Activated B cell treated with CpG ODN at 0.5 μM for 24 hours (primary cell): Measurements from ENCODE around the gene RXFP4. TPM values are rescaled to one million over a fixed set of nuclear protein-coding genes. Genes with fewer than 3 reads are reported as not detected.

Experiments used
- ATAC-seq: fragments of 200-7000 bp; cut with Tn5 transposase; one replicate; pipeline ENCODE4 v1.10.0; 2021; ENCODE audit warnings: low read depth, mild to moderate bottlenecking, moderate library complexity
- CTCF ChIA-PET: fragments of 350-600 bp; sonication (Branson Sonifier 250); formaldehyde crosslinking; loops from one replicate; lab custom pipeline; 2021; ENCODE audit warnings: antibody characterized with exemption; lab: Charles Lee
- POLR2A ChIA-PET: fragments of 350-600 bp; sonication (Branson Sonifier 250); formaldehyde crosslinking; loops from one replicate; lab custom pipeline; 2021; ENCODE audit warnings: antibody characterized with exemption; lab: Charles Lee
- DNase-seq: peaks from one replicate; pipeline ENCODE4 v3.0.0; 2022
- H3K27ac Mint-ChIP-seq: one replicate; pipeline ENCODE4 v1.8.0; 2020; ENCODE audit warnings: mixed read lengths
- H3K27me3 Mint-ChIP-seq: one replicate; pipeline ENCODE4 v1.8.0; 2021; ENCODE audit warnings: mixed read lengths
- H3K36me3 Mint-ChIP-seq: one replicate; pipeline ENCODE4 v1.8.0; 2021; ENCODE audit warnings: low read depth, mixed read lengths
- H3K4me1 Mint-ChIP-seq: one replicate; pipeline ENCODE4 v1.8.0; 2021; ENCODE audit warnings: mixed read lengths
- H3K4me3 Mint-ChIP-seq: one replicate; pipeline ENCODE4 v1.8.0; 2020; ENCODE audit warnings: mild to moderate bottlenecking, mixed read lengths
- H3K9me3 Mint-ChIP-seq: one replicate; pipeline ENCODE4 v1.8.0; 2020; ENCODE audit warnings: mixed read lengths
- intact Hi-C: fragments of 100-400 bp; cut with micrococcal nuclease; formaldehyde crosslinking; loops from one replicate; pipeline ENCODE4 v1.15.1; 2024
- total RNA-seq: library from RNA; stranded (reverse); gene quantifications from 2 replicates; pipeline ENCODE4 v1.2.3, GENCODE V29; 2022
- TF ChIP-seq, protein P1 (sequence below): fragments of 200-600 bp; IDR thresholded peaks from one replicate; pipeline ENCODE4 v1.8.0; 2022; ENCODE audit warnings: antibody characterized with exemption, mild to moderate bottlenecking

The RXFP4 gene
- total RNA-seq, 1 donor from 2014 or later, result not detected

DNA sequence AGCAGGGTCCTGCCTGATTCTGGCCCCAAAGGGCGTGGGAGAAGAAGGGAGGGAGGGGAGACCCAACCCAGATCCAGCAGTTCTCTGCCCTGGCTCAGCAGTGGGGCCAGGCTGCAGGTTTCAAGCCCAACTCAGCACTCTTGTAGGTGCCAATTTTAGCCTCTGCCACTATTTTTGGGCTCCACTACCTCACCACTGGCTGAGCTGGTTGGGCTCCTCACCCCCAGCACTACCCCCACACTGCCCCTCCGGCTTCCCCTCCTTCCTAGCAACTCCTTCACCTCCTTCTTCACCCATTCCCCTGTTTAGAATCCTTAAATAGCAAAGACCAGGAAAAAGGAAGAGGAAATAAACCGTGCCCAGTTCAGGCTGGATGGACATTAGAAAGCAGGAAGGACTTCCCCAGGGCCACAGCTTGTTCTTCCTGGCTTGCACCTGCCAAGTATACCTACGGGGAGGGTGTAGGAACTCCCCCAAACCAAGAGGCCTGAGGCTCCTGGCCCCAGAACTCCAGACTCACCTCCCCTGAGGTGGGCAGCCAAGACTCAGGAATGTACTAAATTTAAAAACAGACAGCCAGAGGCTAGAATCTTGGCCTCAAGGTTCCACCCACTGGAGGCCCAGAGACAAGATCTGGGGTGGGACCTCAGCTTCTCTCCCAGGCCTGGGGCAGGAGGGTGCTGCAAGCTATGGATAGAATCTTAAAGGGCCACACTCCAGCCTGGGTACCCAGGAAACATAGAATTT lies 38.3 kb downstream of the RXFP4 start:
- TF ChIP-seq, protein P1, sequence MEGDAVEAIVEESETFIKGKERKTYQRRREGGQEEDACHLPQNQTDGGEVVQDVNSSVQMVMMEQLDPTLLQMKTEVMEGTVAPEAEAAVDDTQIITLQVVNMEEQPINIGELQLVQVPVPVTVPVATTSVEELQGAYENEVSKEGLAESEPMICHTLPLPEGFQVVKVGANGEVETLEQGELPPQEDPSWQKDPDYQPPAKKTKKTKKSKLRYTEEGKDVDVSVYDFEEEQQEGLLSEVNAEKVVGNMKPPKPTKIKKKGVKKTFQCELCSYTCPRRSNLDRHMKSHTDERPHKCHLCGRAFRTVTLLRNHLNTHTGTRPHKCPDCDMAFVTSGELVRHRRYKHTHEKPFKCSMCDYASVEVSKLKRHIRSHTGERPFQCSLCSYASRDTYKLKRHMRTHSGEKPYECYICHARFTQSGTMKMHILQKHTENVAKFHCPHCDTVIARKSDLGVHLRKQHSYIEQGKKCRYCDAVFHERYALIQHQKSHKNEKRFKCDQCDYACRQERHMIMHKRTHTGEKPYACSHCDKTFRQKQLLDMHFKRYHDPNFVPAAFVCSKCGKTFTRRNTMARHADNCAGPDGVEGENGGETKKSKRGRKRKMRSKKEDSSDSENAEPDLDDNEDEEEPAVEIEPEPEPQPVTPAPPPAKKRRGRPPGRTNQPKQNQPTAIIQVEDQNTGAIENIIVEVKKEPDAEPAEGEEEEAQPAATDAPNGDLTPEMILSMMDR, result no peak
- ATAC-seq (peak; percentile 9), DNase-seq (no peak)
- peaks cover 27% of the 10 kb centered on the region for H3K36me3 Mint-ChIP-seq
- ChIA-PET POLR2A (interaction anchor here (1.0 to 14.6 kb wide), 7 partner anchors 9 to 45 kb away, joined by 3 to 403 read pairs (median 85); partner anchors contain the start of genes KHDC4 and RXFP4), CTCF (interaction anchor here (1.6 to 9.8 kb wide), 3 partner anchors 11 to 46 kb away, joined by 3 to 146 read pairs (median 5); partner anchors contain the start of gene RXFP4)
- peak overlapping the region; percentile 90 for H3K27ac Mint-ChIP-seq
- H3K4me1 Mint-ChIP-seq, result peaks cover 86% of the 10 kb centered on the region
- H3K9me3 Mint-ChIP-seq, result no peaks in the 10 kb centered on the region
- peak overlapping the region; percentile 97 for H3K4me3 Mint-ChIP-seq
- intact Hi-C loops, result loop anchor here (1.0 to 5.0 kb wide), 4 partner anchors 33 to 123 kb away; partner anchors contain the start of genes GON4L, LAMTOR2, RIT1 and UBQLN4
- H3K27me3 Mint-ChIP-seq, result no peaks in the 10 kb centered on the region

DNA sequence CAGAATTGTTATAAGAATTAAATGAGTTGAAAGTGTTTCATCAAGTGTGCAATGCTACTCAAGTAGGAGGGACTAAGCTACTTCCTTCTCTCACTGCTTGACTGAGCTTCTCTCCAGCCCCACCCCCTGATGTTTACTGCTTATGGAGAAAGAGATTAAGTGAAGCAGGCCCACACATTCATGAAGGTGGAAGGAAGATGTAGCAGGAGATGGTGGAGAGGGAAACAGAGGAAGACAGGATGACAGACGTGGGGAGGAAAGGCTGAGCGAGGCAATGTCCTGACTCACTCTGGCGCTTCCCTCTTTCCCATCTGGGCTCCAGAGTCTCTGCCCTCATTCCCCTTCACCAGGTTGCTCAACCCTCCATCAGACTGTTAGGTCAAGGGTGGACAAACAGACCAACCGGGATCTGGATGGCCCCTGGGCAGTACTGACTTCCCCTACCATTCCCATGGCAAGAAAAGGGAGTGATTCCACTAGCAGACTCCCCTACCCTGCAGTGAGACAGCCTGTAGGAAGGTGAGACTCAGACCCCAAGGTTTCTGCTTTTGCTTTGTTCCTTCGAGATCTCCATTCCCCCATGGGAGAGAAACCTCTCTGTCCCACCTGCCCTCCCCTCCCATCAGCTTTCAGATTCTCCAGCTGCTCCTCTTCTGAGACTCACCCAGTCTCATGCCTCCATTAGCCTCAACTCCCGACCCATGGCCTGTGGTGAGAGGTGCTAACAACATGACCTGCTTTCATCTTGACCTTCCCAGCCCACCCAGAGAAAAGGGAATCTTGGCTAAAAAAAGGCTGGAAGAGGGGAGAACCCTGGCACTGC lies 40.0 kb downstream of the RXFP4 start:
- intact Hi-C loops, result loop anchor here (2.0 kb wide), 1 partner anchor 15 kb away; no protein-coding TSS in a partner anchor
- CTCF ChIA-PET, result interaction anchor here (0.7 to 9.8 kb wide), 4 partner anchors 8 to 40 kb away, joined by 3 to 146 read pairs (median 4); partner anchors contain the start of gene RXFP4
- DNase-seq, result no peak

DNA sequence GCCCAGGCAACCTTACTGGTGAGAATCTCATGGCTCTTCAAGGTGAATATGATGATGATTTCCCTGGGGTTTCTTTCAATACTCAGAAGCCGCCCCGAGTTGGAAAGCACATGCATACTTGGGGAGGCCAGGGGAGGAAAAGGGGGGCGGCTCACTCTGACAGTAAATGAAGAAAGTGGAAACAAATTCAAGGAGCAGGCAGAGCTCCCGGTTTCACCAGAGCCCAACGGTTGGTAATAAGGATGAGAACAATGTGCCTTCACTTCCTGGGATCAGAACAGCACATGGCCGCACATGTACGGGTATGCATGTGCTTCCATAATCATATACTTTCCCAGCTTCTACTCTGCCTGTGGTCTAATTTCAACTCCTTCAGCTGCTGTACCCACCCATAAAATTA lies 40.7 kb downstream of the RXFP4 start:
- TF ChIP-seq, protein P1, result no peak
- POLR2A ChIA-PET, result interaction anchor here (0.6 to 14.6 kb wide), 8 partner anchors 8 to 931 kb away, joined by 3 to 403 read pairs (median 10); partner anchors contain the start of genes ADAM15, KHDC4 and RXFP4
- CTCF ChIA-PET, result interaction anchor here (1.8 to 9.8 kb wide), 2 partner anchors 8 to 40 kb away, joined by 6 to 146 read pairs; partner anchors contain the start of gene RXFP4
- H3K27me3 Mint-ChIP-seq, result no peaks in the 10 kb centered on the region
- intact Hi-C loops, result loop anchor here (2.0 kb wide), 1 partner anchor 15 kb away; no protein-coding TSS in a partner anchor
- H3K9me3 Mint-ChIP-seq, result no peaks in the 10 kb centered on the region
- H3K27ac Mint-ChIP-seq, result peak overlapping the region; percentile 90
- peaks cover 10% of the 10 kb centered on the region for H3K36me3 Mint-ChIP-seq
- no peak for ATAC-seq
- H3K4me1 Mint-ChIP-seq, result peaks cover 65% of the 10 kb centered on the region
- DNase-seq, result no peak
- peak overlapping the region; percentile 97 for H3K4me3 Mint-ChIP-seq

More for the DNA sequence above, 40.0 kb downstream of the RXFP4 start:
- Mint-ChIP-seq H3K4me1 (peaks cover 71% of the 10 kb centered on the region), H3K27ac (peak overlapping the region; percentile 90), H3K36me3 (peaks cover 16% of the 10 kb centered on the region), H3K27me3 (no peaks in the 10 kb centered on the region), H3K4me3 (peak overlapping the region; percentile 97), H3K9me3 (no peaks in the 10 kb centered on the region)
- peak; percentile 56 for ATAC-seq
- POLR2A ChIA-PET, result interaction anchor here (0.5 to 14.6 kb wide), 10 partner anchors 13 to 122 kb away, joined by 3 to 403 read pairs (median 6); partner anchors contain the start of genes KHDC4 and RXFP4
- TF ChIP-seq, protein P1, result no peak

DNA sequence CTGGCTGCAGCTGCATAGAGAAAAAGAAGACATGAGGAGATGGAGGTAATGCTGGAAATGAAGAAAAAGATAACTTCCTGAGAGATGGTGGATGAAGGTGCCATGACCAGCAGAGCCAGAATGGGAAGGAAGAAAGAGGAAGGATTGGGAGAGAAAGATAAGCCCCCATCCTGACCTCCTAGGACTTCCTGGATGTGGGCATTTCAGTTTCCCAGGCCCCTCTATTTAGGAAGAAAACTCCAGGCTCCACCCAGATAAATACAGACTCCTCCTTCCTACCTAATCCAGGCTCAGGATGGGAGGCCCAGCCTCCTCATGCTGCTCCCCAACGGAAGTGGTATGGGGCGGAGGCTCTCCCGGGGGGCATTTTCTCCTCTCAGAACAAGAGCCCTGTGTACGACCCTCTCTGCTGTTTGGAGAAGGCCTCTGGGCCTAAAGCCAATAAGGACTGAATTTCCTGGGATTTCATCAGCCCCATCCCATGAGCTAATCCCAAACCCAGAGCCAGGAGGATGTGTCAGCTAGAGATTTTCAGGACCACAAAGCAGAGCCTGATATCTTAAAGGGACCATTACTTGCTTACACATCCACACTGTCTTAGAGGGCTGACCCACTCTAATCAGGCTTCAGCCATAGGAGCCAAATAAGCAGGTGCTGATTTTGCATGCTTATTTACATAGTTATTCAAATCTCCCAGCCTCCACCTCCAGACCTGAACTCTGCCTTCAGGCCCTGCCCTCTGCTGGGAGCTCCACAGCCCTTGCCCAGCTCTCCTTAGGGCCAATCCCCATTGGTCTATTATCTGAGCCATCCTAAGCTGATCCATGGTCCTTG lies 42.0 kb downstream of the RXFP4 start:
- H3K4me1 Mint-ChIP-seq, result peaks cover 60% of the 10 kb centered on the region
- CTCF ChIA-PET, result interaction anchor here (1.1 to 9.8 kb wide), 5 partner anchors 9 to 49 kb away, joined by 4 to 146 read pairs (median 6); partner anchors contain the start of genes KHDC4 and RXFP4
- peak overlapping the region; percentile 30 for H3K4me3 Mint-ChIP-seq
- DNase-seq (no peak), ATAC-seq (peak; percentile 62)
- TF ChIP-seq, protein P1, result no peak
- H3K27me3 Mint-ChIP-seq, result no peaks in the 10 kb centered on the region
- intact Hi-C loops, result loop anchor here (1.0 to 2.0 kb wide), 2 partner anchors 17 to 45 kb away; no protein-coding TSS in a partner anchor
- H3K9me3 Mint-ChIP-seq, result no peaks in the 10 kb centered on the region
- peak overlapping the region; percentile 90 for H3K27ac Mint-ChIP-seq
- H3K36me3 Mint-ChIP-seq, result peaks cover under 1% of the 10 kb centered on the region
- POLR2A ChIA-PET, result interaction anchor here (0.5 to 14.6 kb wide), 10 partner anchors 9 to 517 kb away, joined by 3 to 403 read pairs (median 6); partner anchors contain the start of genes KHDC4, MEF2D and RXFP4
